HepG2 (cell line): ENCODE measurements around the gene SLC39A2. TPM values are rescaled to one million over a fixed set of nuclear protein-coding genes. Genes with fewer than 3 reads are reported as not detected.

Experiments used
- BRD4 ChIP-seq: sonication (generic); formaldehyde crosslinking; IDR thresholded peaks from 2 replicates; pipeline ENCODE4 v1.4.0; 2020; ENCODE audit warnings: missing genetic modification reagents
- DDIT3 ChIP-seq: sonication (generic); formaldehyde crosslinking; IDR thresholded peaks from 2 replicates; pipeline ENCODE4 v1.4.0; 2020; ENCODE audit warnings: mild to moderate bottlenecking, missing genetic modification reagents
- DPF2 ChIP-seq: sonication (generic); formaldehyde crosslinking; IDR thresholded peaks from 2 replicates; pipeline ENCODE4 v1.4.0; 2020; ENCODE audit warnings: mild to moderate bottlenecking, low read depth, missing genetic modification reagents, borderline replicate concordance
- EZH2 ChIP-seq: conservative IDR thresholded peaks from 2 replicates; pipeline ENCODE4 v1.6.1; 2012; ENCODE audit warnings: mild to moderate bottlenecking, low read depth, low read length, moderate library complexity
- GFI1 ChIP-seq: sonication (generic); formaldehyde crosslinking; IDR thresholded peaks from 2 replicates; pipeline ENCODE4 v1.5.0; 2020; ENCODE audit warnings: missing genetic modification reagents, mild to moderate bottlenecking, borderline replicate concordance
- HNF1A ChIP-seq, 2 experiments: sonication (generic) in 1 of 2; formaldehyde crosslinking in 1 of 2; IDR thresholded peaks; 2 replicates each; pipeline versions ENCODE4 v1.4.0 to v1.6.1; 2016 to 2020; ENCODE audit warnings: borderline replicate concordance in 1 of 2, low read depth in 1 of 2, mild to moderate bottlenecking in 1 of 2, missing genetic modification reagents in 1 of 2
- IKZF5 ChIP-seq: IDR thresholded peaks from 2 replicates; pipeline ENCODE4 v1.6.1; 2018; ENCODE audit warnings: missing genetic modification reagents, mild to moderate bottlenecking, missing compliant biosample characterization
- MAF1 ChIP-seq: sonication (generic); formaldehyde crosslinking; IDR thresholded peaks from 2 replicates; pipeline ENCODE4 v1.5.0; 2020; ENCODE audit warnings: missing genetic modification reagents, borderline replicate concordance
- NR2F1 ChIP-seq, 2 experiments: fragments of 450-650 bp in 1 of 2; formaldehyde crosslinking in 1 of 2; IDR thresholded peaks; 2 replicates each; pipeline versions ENCODE4 v1.5.0 to v1.6.1; 2016 to 2020; ENCODE audit warnings: mild to moderate bottlenecking in 1 of 2, missing compliant biosample characterization in 1 of 2, missing genetic modification reagents in 1 of 2, moderate library complexity in 1 of 2
- PITX1 ChIP-seq: sonication (generic); formaldehyde crosslinking; IDR thresholded peaks from 2 replicates; pipeline ENCODE4 v1.5.1; 2020; ENCODE audit warnings: mild to moderate bottlenecking, missing genetic modification reagents
- PPARG ChIP-seq: conservative IDR thresholded peaks from 2 replicates; pipeline ENCODE4 v1.6.1; 2016; ENCODE audit warnings: missing biosample characterization, missing genetic modification reagents
- RNF2 ChIP-seq: fragments of 450-650 bp; conservative IDR thresholded peaks from 2 replicates; pipeline ENCODE4 v1.6.1; 2016; ENCODE audit warnings: low read depth
- SIN3B ChIP-seq: fragments of 150-350 bp; IDR thresholded peaks from 2 replicates; pipeline ENCODE4 v1.6.1; 2014; ENCODE audit warnings: low read length
- SMAD3 ChIP-seq: sonication (generic); formaldehyde crosslinking; IDR thresholded peaks from 2 replicates; pipeline ENCODE4 v1.4.0; 2020; ENCODE audit warnings: missing genetic modification reagents
- TARDBP ChIP-seq: sonication (generic); formaldehyde crosslinking; IDR thresholded peaks from 2 replicates; pipeline ENCODE4 v1.8.0; 2022; ENCODE audit warnings: mild to moderate bottlenecking, missing genetic modification reagents
- ZBTB20 ChIP-seq: sonication (generic); formaldehyde crosslinking; IDR thresholded peaks from 2 replicates; pipeline ENCODE4 v1.8.1; 2023; ENCODE audit warnings: missing genetic modification reagents, low read depth, mild to moderate bottlenecking, borderline replicate concordance
- ZNF569 ChIP-seq: sonication (generic); formaldehyde crosslinking; IDR thresholded peaks from 2 replicates; pipeline ENCODE4 v1.5.0; 2020; ENCODE audit warnings: mild to moderate bottlenecking, missing genetic modification reagents, moderate library complexity, borderline replicate concordance
- ZNF609 ChIP-seq: sonication (generic); formaldehyde crosslinking; IDR thresholded peaks from 2 replicates; pipeline ENCODE4 v1.4.0; 2020; ENCODE audit warnings: mild to moderate bottlenecking, missing genetic modification reagents, borderline replicate concordance
- ZNF614 ChIP-seq: IDR thresholded peaks from 2 replicates; pipeline ENCODE4 v1.6.1; 2018; ENCODE audit warnings: missing biosample characterization, missing genetic modification reagents, inconsistent platforms, borderline replicate concordance
- ZNF766 ChIP-seq: sonication (generic); formaldehyde crosslinking; IDR thresholded peaks from 2 replicates; pipeline ENCODE4 v1.5.0; 2020; ENCODE audit warnings: missing genetic modification reagents, borderline replicate concordance
- polyA plus RNA-seq, 8 experiments: library from polyadenylated mRNA; depleted of rRNA in 3 of 8; stranded (reverse) in 7 of 8; unstranded in 1 of 8; fragments of >200 nt; fragmentation: Illumina TruSeq in 4 of 8; extraction: Trizol in 4 of 8; gene quantifications; 2 replicates each; pipeline versions ENCODE4 v1.2.1 to v1.2.3, GENCODE V29; 2011 to 2016; ENCODE audit warnings: low read depth in 4 of 8, missing spikeins in 1 of 8, mixed read lengths in 1 of 8; ENCODE audit not compliant: insufficient read depth in 1 of 8
- total RNA-seq, 5 experiments: library from RNA; depleted of rRNA; stranded (reverse); fragments of >200 nt; fragmentation: Illumina TruSeq; extraction: Trizol; gene quantifications; 2 replicates each; pipeline ENCODE4 v1.2.3, GENCODE V29; 2016; ENCODE audit warnings: low read depth in 1 of 5

The SLC39A2 gene
- total and polyA plus RNA-seq, 2 of the 13 experiments (the other 11 are each of a cell fraction or from before 2014, with no cell fraction given) = 0.08 to 0.11 TPM

- TF ChIP-seq BRD4 (CRISPR knock-in tag) (no peak), ZNF614 (CRISPR knock-in tag) (peak; percentile 93), PITX1 (no peak; the same call in 1 of the 2 replicates), DPF2 (CRISPR knock-in tag) (no peak), RNF2 (no peak), HNF1A (IDR thresholded peaks at IDR 0.05; ENCODE audit: low read depth) (no peak), HNF1A (CRISPR knock-in tag; IDR thresholded peaks at IDR 0.05; ENCODE audit: borderline replicate concordance) (no peak), DDIT3 (CRISPR knock-in tag) (no peak), ZNF569 (CRISPR knock-in tag) (no peak), MAF1 (no peak), SMAD3 (peak; percentile 55; the same call in 1 of the 2 replicates), EZH2 (no peak), TARDBP (CRISPR knock-in tag) (peak; percentile 56; the same call in 1 of the 2 replicates), NR2F1 (CRISPR knock-in tag; IDR thresholded peaks at IDR 0.05) (no peak), ZBTB20 (CRISPR knock-in tag) (no peak), GFI1 (CRISPR knock-in tag) (no peak), IKZF5 (CRISPR knock-in tag) (peak; percentile 76; the same call in 1 of the 2 replicates), SIN3B (peak; percentile 68; the same call in 1 of the 2 replicates), ZNF609 (CRISPR knock-in tag) (no peak), PPARG (peak; percentile 64; the same call in 1 of the 2 replicates), ZNF766 (no peak)
Observed at GRCh38 chr14:21014761-21015190, 15.7 kb downstream of the SLC39A2 start (continued).
